A673 (cell line): ENCODE results near the gene TMIGD3.

Experiments
- CTCF ChIP-seq: fragments of 300-800, 200-600 bp; sonication (generic); conservative IDR thresholded peaks from 2 replicates; pipeline ENCODE4 v1.5.1; 2017; ENCODE audit warnings: low read depth, mild to moderate bottlenecking, antibody characterized with exemption, low read length, moderate library complexity, mixed read lengths
- EZH2 ChIP-seq: fragments of 200-600 bp; sonication (generic); IDR thresholded peaks from 2 replicates; pipeline ENCODE4 v1.6.1; 2017; ENCODE audit warnings: borderline replicate concordance, low read depth, mild to moderate bottlenecking, mixed read lengths, antibody characterized with exemption, low read length; ENCODE audit not compliant: poor library complexity, severe bottlenecking

GRCh38 chr1:111520053-111520452, 16.6 kb upstream of the TMIGD3 start:
- TF ChIP-seq CTCF, result no peak
- no peak for TF ChIP-seq EZH2
